DMS79 treated with DMSO at 0.1 percent for 48 hours (cell line): ENCODE data around the gene FAF1.

ENCODE experiments used
- DNase-seq: peaks from one replicate; lab custom pipeline; 2025; lab: John Stamatoyannopoulos, UW

The FAF1 gene

GRCh38 chr1:50426702-50427085 lies 533.4 kb downstream of the FAF1 start:
- DNase-seq: no peak

GRCh38 chr1:50426108-50426700 lies 533.9 kb downstream of the FAF1 start:
- no peak for DNase-seq

GRCh38 chr1:50425376-50426107 lies 534.5 kb downstream of the FAF1 start:
- DNase-seq: no peak

DNA sequence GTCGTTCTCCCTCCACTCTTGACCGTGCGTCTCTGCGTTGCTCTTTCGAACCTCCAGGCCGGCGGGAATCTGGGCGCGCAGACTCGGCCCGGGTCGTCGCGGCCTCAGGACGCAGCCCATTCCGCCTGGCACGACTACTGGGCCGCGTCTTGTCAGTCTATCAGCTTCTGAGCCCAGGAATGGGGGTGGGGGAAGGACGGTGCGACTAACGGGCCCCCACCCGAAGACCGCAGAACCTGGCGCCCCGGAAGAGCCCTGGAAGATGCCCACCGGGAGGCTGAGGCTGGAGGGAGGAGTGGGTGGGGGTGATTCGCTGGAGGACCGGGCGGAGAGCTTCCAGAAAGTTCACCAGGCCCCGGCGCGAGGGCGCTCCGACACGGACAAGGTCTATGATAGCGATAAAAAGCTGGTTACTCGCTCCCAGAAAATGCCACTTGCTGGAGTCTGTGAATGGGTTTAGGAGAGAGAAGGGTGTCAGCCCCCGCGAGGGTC lies 535.1 kb downstream of the FAF1 start:
- DNase-seq: no peak

- peak; percentile 80 for DNase-seq
Measured at GRCh38 chr1:50424045-50424883, 535.8 kb downstream of the FAF1 start.

GRCh38 chr1:50423670-50424000 lies 536.4 kb downstream of the FAF1 start:
- peak; percentile 82 for DNase-seq

DNA sequence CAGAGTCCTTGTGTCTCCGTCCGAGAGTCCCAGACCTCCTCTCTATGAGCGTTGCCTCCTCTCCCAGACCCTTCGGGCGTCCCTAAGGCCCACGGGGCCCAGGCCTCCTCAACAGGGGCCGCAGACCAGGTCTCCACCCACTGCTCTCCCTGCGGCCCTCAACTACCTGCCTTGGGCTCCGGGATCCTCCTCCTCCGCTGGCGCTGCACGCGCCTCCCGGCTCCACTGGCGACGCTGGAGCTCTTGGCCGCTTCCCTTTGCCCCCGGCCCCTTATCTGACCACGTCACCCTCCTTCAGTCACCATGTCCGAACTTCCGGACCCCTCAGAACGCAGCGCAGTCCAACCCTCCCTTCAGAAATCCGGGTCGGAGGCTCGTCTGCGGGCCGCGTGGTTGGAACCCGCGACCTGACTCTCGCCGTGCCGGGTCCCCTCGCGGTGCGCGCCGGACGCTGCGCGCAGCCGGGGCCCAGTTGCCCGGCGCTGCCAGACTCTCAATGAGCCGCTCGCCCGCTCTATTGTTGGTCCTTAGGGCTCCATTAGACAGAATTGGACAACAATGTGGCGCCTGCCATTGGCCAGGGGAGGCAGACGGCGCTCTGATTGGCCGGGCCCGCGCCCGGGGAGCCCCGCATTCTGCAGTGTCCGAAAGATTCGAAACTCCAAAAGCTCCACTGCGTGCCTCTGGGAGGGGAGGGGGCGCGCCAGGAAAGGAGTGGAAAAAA lies 537.0 kb downstream of the FAF1 start, which contains the start of gene DMRTA2:
Gene DMRTA2 (minus strand): TSS at position 498 of the 724 bp plus-strand sequence. CDS start 1,907 bp downstream, outside the sequence.
- peak; percentile 89 for DNase-seq

DNA sequence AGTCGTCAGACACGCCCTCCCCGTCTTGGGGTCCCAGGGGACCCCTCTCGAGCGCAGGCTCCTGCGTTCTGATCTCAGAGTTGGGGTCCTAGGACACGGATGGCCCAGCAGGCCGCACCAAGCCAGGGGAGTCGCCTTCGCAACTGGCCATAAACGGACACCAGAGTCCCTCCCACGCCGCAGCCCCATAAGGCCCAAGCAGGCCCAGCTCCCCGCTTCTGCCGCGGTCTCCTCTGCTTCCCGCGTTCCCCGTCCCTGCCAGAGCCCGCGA lies 537.5 kb downstream of the FAF1 start:
- DNase-seq: no peak

DNA sequence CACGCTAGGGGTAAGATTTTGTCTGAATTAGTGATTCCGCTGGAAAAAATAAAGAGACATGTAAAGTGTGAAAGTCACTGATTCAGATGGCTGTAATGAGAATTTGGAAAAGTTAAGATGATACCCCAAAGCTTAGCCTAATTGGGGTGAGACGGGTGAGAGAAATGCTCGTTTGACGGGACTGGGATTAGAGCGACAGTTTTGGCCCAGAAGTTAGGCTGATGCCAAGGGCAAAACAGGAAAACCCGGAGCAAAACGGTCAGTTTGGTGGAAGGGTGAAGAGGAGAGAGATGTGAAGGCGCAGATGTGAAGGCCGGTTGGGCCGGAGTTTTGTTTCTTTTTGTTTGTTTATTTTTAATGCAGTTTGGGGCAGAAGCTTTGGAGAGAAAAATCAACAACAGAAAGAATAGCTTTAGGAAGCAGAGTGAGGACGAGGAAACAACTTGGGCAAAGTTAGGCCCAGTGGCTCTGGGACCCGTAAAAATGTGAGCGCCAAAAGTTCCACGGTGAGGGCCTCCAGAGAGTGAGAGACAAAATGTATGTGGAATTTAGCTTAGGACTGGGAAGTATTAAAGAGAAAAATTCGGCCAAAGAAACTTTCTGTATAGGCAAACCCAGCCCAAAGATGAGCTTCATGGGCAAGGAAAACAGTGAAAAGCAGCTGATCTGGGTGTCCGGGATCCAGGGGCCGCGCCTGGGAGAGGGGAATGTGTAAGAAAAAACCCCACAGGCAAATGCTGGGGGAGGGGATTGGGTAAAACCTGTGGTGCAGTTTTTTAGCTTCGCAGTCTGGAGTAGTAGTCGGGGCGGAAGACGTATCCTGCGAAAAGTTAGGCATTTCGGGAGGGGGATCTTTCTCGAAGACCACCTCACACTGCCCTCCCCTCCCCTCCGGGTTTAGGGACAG lies 538.0 kb downstream of the FAF1 start:
- DNase-seq: peak; percentile 28

- DNase-seq: no peak
Measured at GRCh38 chr1:50421366-50421748, 538.7 kb downstream of the FAF1 start.

DNA sequence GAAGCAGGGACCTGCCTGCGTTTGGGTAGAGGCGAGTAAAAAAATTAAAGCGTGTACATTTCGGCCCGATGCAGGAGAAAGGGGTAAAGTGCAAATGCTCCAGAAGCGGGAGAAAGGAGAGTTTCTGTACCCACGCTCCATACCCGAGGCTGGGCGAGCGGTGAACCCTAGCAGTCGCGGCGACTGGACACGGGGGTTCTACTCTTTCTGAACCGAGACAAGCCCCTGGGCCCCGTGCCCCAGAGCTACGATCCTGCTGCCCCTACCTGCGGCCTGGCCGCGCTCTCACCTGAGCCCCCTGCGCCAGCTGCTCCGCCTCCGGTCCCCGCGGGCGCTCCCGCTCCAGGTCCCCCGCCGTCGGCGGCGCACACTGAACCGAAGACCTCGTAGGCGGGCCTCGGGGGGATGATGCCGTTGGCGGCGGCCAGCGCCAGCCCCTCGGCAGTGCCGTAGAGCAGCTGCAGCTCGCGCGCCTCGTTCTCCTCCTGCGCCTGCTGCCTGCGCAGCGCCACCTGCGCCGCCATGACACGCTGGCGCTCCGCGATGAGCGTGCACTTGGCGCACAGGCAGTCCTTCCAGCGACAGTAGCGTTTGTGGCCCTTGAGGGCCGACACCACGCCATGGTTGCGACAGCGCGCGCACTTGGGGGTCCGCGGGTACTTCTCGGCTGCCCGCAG lies 539.2 kb downstream of the FAF1 start:
- no peak for DNase-seq

GRCh38 chr1:50419907-50420677 lies 540.0 kb downstream of the FAF1 start:
- DNase-seq: no peak

GRCh38 chr1:50419192-50419906 lies 540.7 kb downstream of the FAF1 start:
- no peak for DNase-seq

DNA sequence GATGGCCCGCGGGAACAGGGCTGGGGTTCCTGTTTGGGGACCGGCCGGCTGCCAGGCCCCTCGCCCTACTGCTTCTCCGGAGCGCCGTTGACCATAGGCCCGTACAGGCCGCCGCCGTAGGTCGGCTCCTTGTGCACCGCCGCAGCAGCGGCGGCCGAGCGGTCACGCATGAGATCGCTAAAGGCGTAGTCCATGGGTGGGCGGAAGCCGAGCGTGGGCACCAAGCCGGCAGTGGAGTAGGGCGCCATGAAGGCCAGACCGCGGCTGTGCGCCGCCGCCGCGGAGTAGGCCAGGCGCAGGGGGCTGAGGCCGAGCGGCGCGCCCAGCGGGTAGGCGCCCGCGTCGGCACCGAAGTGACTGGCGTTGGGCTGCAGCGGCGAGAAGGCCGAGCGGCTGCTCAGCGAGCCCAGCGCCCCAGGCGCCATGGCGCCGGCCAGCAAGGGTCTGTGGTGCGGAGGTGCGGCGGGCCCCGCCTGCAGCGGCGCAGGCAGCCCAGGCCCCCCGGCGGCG lies 541.4 kb downstream of the FAF1 start:
- DNase-seq: no peak

GRCh38 chr1:50417946-50418599 lies 542.0 kb downstream of the FAF1 start:
- no peak for DNase-seq

- no peak for DNase-seq
Measured at GRCh38 chr1:50417507-50417906, 542.6 kb downstream of the FAF1 start.

DNA sequence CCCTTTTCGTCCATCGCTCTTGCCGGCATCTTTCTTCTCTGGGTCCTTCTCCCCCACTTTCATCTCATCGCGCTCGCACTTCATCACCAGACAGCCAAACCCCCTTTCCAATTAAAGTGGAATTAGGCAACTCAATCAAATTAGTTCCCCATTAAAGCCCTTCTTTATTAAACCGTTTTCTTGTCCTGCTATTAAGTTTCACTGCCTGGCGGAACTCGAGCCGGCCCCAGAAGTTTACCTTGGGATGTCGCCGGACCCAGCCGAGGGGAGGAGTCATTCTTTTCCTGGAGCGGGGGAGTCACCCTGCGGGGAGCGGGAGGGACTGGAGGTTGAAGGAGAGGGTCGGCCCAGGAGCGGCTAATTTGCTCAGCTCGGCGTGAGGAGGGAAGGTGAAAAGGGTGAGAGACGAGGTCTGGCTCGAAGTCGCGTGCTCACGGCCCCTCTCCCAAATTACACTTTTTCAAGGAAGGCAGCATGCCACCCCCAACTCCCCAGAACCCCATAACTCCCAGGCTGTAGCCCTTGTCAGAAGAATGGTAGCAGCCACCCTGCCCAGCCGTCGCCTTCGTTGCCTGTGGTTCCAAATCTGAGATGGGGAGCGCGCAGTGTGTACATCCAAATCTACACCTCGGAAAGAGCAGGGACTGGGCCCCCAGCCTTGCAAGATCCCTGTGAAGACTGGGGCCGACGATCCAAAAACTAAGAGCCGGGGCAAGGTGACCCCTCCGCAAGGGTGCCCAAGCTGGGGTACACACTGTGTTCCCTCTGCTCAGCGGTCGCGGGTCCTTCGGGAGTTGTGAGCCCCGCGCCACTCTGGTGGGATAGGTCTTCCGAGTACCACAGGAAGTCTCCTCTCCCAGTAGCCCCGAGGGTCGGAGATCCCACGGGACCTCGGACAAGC lies 543.3 kb downstream of the FAF1 start:
- DNase-seq: no peak

- no peak for DNase-seq
Measured at GRCh38 chr1:50416150-50416527, 543.9 kb downstream of the FAF1 start.
